Measurements from ENCODE around the gene MT1B.

DNA sequence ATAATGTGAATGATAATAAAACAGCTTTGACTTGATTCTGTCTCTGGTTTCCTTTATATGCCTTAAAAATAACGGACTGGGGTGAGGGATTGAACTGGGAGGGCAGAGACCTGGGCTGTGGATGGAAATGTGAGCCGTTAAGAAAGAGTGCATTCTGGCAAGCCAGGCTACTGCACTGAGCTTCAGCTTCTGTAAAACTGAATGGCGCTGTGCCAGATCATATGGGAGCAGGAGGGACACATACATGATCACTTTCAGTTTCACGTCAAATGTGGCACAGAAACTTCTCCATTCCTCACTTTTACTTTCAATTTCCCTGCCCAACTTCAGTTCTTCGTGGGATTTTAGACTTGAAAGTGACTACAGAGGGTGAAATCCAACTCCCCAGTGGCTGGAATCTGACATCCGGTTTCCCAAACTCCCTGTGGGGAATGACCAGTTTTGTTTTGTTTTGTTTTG, 42.2 kb upstream of the MT1B start:
- TF ChIP-seq, protein P1, sequence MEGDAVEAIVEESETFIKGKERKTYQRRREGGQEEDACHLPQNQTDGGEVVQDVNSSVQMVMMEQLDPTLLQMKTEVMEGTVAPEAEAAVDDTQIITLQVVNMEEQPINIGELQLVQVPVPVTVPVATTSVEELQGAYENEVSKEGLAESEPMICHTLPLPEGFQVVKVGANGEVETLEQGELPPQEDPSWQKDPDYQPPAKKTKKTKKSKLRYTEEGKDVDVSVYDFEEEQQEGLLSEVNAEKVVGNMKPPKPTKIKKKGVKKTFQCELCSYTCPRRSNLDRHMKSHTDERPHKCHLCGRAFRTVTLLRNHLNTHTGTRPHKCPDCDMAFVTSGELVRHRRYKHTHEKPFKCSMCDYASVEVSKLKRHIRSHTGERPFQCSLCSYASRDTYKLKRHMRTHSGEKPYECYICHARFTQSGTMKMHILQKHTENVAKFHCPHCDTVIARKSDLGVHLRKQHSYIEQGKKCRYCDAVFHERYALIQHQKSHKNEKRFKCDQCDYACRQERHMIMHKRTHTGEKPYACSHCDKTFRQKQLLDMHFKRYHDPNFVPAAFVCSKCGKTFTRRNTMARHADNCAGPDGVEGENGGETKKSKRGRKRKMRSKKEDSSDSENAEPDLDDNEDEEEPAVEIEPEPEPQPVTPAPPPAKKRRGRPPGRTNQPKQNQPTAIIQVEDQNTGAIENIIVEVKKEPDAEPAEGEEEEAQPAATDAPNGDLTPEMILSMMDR (IDR thresholded peaks at IDR 0.05): peak; percentile 33
- TF ChIP-seq, protein P2, sequence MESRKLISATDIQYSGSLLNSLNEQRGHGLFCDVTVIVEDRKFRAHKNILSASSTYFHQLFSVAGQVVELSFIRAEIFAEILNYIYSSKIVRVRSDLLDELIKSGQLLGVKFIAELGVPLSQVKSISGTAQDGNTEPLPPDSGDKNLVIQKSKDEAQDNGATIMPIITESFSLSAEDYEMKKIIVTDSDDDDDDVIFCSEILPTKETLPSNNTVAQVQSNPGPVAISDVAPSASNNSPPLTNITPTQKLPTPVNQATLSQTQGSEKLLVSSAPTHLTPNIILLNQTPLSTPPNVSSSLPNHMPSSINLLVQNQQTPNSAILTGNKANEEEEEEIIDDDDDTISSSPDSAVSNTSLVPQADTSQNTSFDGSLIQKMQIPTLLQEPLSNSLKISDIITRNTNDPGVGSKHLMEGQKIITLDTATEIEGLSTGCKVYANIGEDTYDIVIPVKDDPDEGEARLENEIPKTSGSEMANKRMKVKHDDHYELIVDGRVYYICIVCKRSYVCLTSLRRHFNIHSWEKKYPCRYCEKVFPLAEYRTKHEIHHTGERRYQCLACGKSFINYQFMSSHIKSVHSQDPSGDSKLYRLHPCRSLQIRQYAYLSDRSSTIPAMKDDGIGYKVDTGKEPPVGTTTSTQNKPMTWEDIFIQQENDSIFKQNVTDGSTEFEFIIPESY (IDR thresholded peaks at IDR 0.05; ENCODE audit: borderline replicate concordance, low read depth): no peak
- TF ChIP-seq JUND (IDR thresholded peaks at IDR 0.05): no peak
- TF ChIP-seq EP300 (IDR thresholded peaks at IDR 0.05; ENCODE audit: borderline replicate concordance in 1 of 2, low read depth in 1 of 2, low read length in 1 of 2): no peak
- TF ChIP-seq SIN3A (IDR thresholded peaks at IDR 0.05; ENCODE audit: borderline replicate concordance, low read depth, low read length): no peak
- no peak for TF ChIP-seq TCF12 (IDR thresholded peaks at IDR 0.05)
- no peak for TF ChIP-seq RXRA (IDR thresholded peaks at IDR 0.05; ENCODE audit: borderline replicate concordance, low read depth)
- no peak for TF ChIP-seq TAF1 (IDR thresholded peaks at IDR 0.05; ENCODE audit: borderline replicate concordance, low read depth, low read length)
